Effector memory CD8-positive, alpha-beta T cell (primary cell): Measurements from ENCODE around the gene KIAA0232.
A peak's percentile ranks its signal among the peaks of the same experiment; 100 is the strongest.
"Not testable (repeated sequence)": the region's sequence is repeated elsewhere in the genome, so short reads cannot be mapped to it uniquely, and the experiment has no call there.

Experiments
- ATAC-seq: fragments of 150-1000 bp; cut with Tn5 transposase; replicated peaks from 2 replicates; pipeline ENCODE4 v1.10.0; 2021; ENCODE audit warnings: mild to moderate bottlenecking, moderate library complexity
- DNase-seq, 3 experiments: peaks; one replicate each; pipeline ENCODE4 v3.0.0; 2021
- H3K27ac Mint-ChIP-seq, 2 donors: one replicate each; pipeline ENCODE4 v1.8.0; 2022; ENCODE audit warnings: mild to moderate bottlenecking in 2 of 2, mixed read lengths in 2 of 2, moderate library complexity in 2 of 2
- H3K27me3 Mint-ChIP-seq, 2 donors: one replicate each; pipeline ENCODE4 v1.8.0; 2022; ENCODE audit warnings: mixed read lengths in 2 of 2
- H3K36me3 Mint-ChIP-seq: one replicate; pipeline ENCODE4 v1.8.0; 2022; ENCODE audit warnings: mild to moderate bottlenecking, moderate library complexity, mixed read lengths; ENCODE audit not compliant: insufficient read depth
- H3K4me1 Mint-ChIP-seq, 2 donors: one replicate each; pipeline ENCODE4 v1.8.0; 2022; ENCODE audit warnings: low read depth in 2 of 2, mixed read lengths in 2 of 2
- H3K4me3 Mint-ChIP-seq, 2 donors: one replicate each; pipeline ENCODE4 v1.8.0; 2022; ENCODE audit warnings: mild to moderate bottlenecking in 2 of 2, mixed read lengths in 2 of 2, moderate library complexity in 2 of 2
- H3K9me3 Mint-ChIP-seq, 2 donors: one replicate each; pipeline ENCODE4 v1.8.0; 2022; ENCODE audit warnings: mixed read lengths in 2 of 2

Gene KIAA0232

GRCh38 chr4:6815029-6815836, 32.7 kb downstream of the KIAA0232 start:
- H3K27ac Mint-ChIP-seq = peak overlapping the region in 1 of 2 donors; percentile 41
- peaks cover 1 to 7% of the 10 kb centered on the region in 2 donors for H3K9me3 Mint-ChIP-seq
- H3K27me3 Mint-ChIP-seq = no peaks in the 10 kb centered on the region
- peaks cover 2% of the 10 kb centered on the region for H3K36me3 Mint-ChIP-seq
- DNase-seq = no peak
- no peak for ATAC-seq
- H3K4me1 Mint-ChIP-seq = peaks cover 24 to 38% of the 10 kb centered on the region in 2 donors
- H3K4me3 Mint-ChIP-seq = no peak overlapping the region

DNA sequence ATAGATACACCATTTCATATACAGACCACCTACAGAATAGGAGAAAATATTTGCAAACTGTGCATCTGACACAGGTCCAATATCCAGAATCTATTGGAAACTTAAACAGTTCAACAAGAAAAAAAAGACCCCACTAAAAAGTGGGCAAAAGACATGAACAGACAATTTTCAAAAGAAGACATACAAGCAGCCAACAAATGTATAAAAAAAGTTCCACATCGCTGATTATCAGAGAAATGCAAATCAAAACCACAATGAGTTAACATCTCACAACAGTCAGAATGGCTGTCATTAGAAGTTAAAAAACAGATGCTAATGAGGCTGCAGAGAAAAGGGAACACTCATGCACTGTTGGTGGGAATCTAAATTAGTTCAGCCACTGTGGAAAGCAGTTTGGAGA, 36.8 kb downstream of the KIAA0232 start:
- peaks cover 1 to 8% of the 10 kb centered on the region in 2 donors for H3K9me3 Mint-ChIP-seq
- no peaks in the 10 kb centered on the region for H3K27me3 Mint-ChIP-seq
- no peak overlapping the region for H3K27ac Mint-ChIP-seq
- DNase-seq (no peak), ATAC-seq (no peak)
- H3K36me3 Mint-ChIP-seq = peaks cover 2% of the 10 kb centered on the region
- peaks cover 6 to 26% of the 10 kb centered on the region in 2 donors for H3K4me1 Mint-ChIP-seq
- H3K4me3 Mint-ChIP-seq = no peak overlapping the region

DNA sequence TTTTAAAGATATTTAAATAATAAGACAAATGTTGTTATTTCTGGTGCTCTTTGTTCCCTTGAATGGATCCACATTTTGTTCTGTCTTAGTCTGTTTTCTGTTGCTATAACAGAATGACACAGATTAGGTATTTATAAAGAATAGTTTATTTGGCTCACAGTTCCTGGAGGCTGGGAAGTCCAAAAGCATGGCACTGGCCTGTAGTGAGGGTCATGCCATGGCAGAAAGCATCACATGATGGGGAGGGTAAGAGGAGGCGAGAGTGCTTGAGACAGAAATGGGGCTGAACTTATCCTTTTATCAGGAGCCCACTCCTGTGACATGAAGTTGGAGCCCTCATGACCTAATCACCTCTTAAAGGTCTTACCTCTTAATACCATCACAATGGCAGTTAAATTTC, 38.2 kb downstream of the KIAA0232 start:
- DNase-seq = no peak
- Mint-ChIP-seq H3K4me3 (no peak overlapping the region), H3K36me3 (peaks cover 14% of the 10 kb centered on the region), H3K27ac (peak overlapping the region in 1 of 2 donors; percentile 57), H3K4me1 (peaks cover 11 to 31% of the 10 kb centered on the region in 2 donors), H3K27me3 (no peaks in the 10 kb centered on the region), H3K9me3 (peaks cover 1 to 8% of the 10 kb centered on the region in 2 donors)
- no peak for ATAC-seq

GRCh38 chr4:6824071-6824470, 41.5 kb downstream of the KIAA0232 start:
- Mint-ChIP-seq H3K4me1 (peaks cover 19 to 47% of the 10 kb centered on the region in 2 donors), H3K27ac (peak overlapping the region in 1 of 2 donors; percentile 91), H3K27me3 (no peaks in the 10 kb centered on the region), H3K36me3 (peaks cover 36% of the 10 kb centered on the region), H3K4me3 (no peak overlapping the region), H3K9me3 (peaks cover under 1 to 8% of the 10 kb centered on the region in 2 donors)
- ATAC-seq (no peak), DNase-seq (no peak)

DNA sequence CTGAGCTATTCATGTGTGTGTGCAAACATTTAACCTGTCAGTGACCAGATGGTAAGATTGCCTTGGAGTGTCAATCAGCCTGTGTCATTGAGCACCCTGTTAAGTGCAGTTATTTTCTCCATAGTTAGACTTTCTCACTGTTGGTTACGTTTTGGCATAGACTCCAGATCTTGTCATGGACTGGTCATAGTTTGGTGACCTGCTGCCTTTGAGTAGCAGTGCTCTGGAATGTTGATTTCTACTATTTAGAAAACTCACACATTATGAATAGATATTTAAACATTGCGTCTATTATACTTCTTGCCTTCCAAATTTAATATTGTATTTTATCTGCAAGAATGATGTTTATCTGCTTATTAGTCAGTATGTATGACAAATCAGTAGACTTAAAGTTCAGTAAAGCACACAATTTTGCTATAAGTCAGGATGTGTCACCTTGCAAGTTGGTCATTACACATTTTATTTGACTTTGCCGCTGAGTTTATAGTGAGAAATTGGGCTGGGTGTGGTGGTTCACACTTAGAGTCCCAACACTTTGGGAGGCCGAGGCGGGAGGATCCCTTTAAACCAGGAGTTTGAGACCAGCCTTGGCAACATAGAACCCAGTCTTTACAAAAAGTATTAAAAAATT, 42.4 kb downstream of the KIAA0232 start:
- Mint-ChIP-seq H3K9me3 (peaks cover 0 to 4% of the 10 kb centered on the region in 2 donors), H3K27ac (peak overlapping the region; percentile 67 to 91), H3K27me3 (no peaks in the 10 kb centered on the region), H3K4me3 (peak overlapping the region; percentile 42 to 73), H3K36me3 (peaks cover 36% of the 10 kb centered on the region), H3K4me1 (peaks cover 22 to 47% of the 10 kb centered on the region in 2 donors)
- ATAC-seq (peak; percentile 46), DNase-seq (no peak)

DNA sequence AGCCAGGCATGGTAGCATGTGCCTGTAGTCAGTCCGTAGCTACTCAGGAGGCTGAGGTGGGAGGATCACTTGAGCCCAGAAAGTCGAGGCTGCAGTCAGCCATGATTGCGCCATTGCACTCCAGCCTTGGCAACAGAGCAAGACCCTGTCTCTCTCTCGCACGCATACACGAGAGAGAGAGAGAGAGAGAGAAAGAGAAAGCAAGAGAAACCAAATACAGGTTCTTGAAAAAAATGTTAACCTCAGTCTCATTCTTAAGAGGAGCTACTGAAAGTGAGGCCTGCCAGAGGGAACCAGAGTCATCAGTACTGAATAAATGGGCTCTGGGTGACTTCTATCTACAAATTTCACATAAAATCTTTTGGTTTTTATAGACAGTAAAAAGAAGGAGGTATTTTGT, 42.9 kb downstream of the KIAA0232 start:
- Mint-ChIP-seq H3K4me3 (peak overlapping the region; percentile 42 to 73), H3K27ac (peak overlapping the region; percentile 67 to 91), H3K36me3 (peaks cover 38% of the 10 kb centered on the region), H3K4me1 (peaks cover 22 to 42% of the 10 kb centered on the region in 2 donors), H3K27me3 (no peaks in the 10 kb centered on the region), H3K9me3 (no peaks in the 10 kb centered on the region)
- DNase-seq = peak in 1 of 3 experiments; percentile 7
- peak; percentile 80 for ATAC-seq

DNA sequence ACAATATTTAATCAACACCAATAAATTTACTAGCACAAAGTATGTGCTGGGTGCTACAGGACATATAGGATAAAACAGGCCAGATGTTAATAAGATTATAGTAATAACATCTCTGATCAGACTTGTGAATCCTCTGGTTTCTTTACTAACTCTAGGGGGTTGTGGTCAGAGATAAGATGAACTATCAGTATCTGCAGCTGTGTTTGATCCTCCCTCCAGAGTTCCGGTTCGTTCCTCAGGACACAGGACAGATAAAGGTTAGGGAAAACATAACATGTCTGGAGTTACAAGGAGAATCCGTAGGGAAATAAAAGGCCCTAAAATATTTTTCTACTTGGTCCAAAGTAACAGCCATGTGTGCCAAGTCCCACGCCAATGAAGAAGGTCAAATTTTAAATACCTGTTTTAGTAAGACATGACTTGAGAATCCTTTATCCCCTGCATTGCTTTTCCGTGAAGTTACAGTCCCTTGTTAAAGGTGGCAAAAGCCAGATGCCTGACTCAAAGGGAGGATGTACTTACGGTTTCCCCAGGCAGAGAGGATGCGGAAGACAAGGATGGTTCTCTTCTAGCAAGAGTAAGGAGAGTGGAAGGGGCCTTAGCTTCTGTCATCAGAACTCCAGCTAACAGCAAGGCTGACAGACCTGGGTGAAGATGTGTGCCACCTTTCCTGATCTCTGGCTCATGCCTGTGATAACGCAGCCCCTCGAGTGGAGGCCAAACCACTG, 44.4 kb downstream of the KIAA0232 start:
- H3K27me3 Mint-ChIP-seq = no peaks in the 10 kb centered on the region
- DNase-seq (no peak), ATAC-seq (no peak)
- peak overlapping the region in 1 of 2 donors; percentile 22 for H3K4me3 Mint-ChIP-seq
- peaks cover 50% of the 10 kb centered on the region for H3K36me3 Mint-ChIP-seq
- H3K27ac Mint-ChIP-seq = peak overlapping the region; percentile 67 to 91
- H3K4me1 Mint-ChIP-seq = peaks cover 24 to 47% of the 10 kb centered on the region in 2 donors
- H3K9me3 Mint-ChIP-seq = no peaks in the 10 kb centered on the region

DNA sequence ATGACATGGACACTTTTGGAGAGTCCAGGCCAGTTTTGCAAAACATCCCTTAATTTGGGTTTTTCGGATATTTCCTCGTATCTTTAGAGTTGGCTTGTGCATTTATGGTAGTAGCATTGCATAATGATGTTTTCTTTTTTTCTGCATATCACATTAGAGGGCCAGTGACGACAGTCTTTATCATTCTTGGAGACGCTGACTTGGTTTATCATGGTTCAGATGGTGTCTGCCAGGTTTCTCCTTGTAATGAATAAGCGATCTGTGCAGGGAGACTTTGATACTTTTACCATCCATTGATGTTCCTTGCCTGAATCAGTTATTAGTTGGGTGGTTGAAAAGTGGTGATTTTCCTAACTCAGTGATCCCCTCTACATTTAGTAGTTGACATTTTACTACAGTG, 46.6 kb downstream of the KIAA0232 start:
- DNase-seq = no peak
- Mint-ChIP-seq H3K4me1 (peaks cover 24 to 47% of the 10 kb centered on the region in 2 donors), H3K4me3 (no peak overlapping the region), H3K9me3 (no peaks in the 10 kb centered on the region), H3K27ac (no peak overlapping the region), H3K36me3 (peaks cover 59% of the 10 kb centered on the region), H3K27me3 (no peaks in the 10 kb centered on the region)
- ATAC-seq = no peak

DNA sequence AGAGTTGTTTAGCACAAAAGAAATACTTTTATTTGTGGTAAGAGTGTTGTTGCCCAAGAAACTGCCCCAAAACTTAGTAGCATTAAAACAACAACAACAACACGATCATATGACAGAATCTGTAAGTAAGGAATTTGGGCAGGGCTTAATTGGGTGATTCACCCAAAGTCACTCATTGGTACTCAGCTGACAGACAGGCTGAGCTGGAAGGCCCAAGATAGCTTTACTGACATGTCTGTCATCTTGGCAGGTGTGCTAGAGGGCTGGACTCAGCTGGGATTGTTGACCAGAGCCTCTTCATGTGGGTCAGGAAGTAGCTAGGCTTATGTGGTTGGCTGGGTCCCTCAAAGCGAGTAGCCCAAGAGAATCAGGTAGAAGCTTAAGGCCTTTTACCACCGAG, 52.3 kb downstream of the KIAA0232 start:
- ATAC-seq (no peak), DNase-seq (no peak)
- Mint-ChIP-seq H3K36me3 (peaks cover 31% of the 10 kb centered on the region), H3K27me3 (no peaks in the 10 kb centered on the region), H3K4me3 (no peak overlapping the region), H3K9me3 (peaks cover 0 to 5% of the 10 kb centered on the region in 2 donors), H3K27ac (peak overlapping the region in 1 of 2 donors; percentile 44), H3K4me1 (peaks cover 8 to 16% of the 10 kb centered on the region in 2 donors)

- peaks cover 30% of the 10 kb centered on the region for H3K36me3 Mint-ChIP-seq
- peaks cover 11 to 21% of the 10 kb centered on the region in 2 donors for H3K4me1 Mint-ChIP-seq
- H3K9me3 Mint-ChIP-seq, H3K4me3 Mint-ChIP-seq, H3K27me3 Mint-ChIP-seq, ATAC-seq, DNase-seq: not testable (repeated sequence)
- H3K27ac Mint-ChIP-seq = peak overlapping the region in 1 of 2 donors; percentile 51
These were observed 53.1 kb downstream of the KIAA0232 start for GRCh38 chr4:6835616-6836015.

DNA sequence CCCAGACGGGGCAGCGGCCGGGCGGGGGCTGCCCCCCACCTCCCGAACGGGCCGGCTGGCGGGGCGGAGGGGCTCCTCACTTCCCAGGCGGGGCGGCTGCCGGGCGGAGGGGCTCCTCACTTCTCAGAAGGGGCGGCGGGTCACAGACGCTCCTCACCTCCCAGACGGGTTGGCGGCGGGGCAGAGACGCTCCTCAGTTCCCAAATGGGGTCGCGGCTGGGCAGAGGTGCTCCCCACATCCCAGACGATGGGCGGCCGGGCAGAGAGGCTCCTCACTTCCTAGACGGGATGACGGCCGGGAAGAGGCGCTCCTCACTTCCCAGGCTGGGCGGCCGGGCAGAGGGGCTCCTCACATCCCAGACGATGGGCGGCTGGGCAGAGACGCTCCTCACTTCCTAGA, 54.6 kb downstream of the KIAA0232 start:
- not testable (repeated sequence) for H3K27ac Mint-ChIP-seq, ATAC-seq, H3K4me3 Mint-ChIP-seq, H3K9me3 Mint-ChIP-seq, H3K27me3 Mint-ChIP-seq, DNase-seq
- peaks cover 18% of the 10 kb centered on the region for H3K36me3 Mint-ChIP-seq
- peaks cover 7 to 24% of the 10 kb centered on the region in 2 donors for H3K4me1 Mint-ChIP-seq

DNA sequence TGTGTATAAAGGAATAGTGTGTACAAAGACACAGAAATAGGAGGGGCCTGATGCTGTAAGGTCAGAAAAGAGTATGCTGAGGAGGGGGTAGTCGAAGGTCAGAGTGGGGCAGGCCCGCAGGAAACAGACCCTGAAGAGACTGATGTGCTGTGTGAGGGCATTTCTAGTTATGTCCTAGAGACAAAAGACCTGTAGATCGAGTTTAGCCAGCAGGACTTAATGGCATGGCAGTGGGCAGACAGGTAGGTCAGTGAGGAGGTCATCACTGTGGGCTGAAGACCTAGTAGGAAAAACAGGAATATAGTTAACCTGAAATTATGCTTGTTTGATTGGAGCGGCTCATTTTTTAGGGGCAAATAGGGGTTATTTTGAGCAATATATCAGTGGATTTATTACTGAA, 57.1 kb downstream of the KIAA0232 start:
- H3K36me3 Mint-ChIP-seq = peaks cover 30% of the 10 kb centered on the region
- peak overlapping the region in 1 of 2 donors; percentile 66 for H3K27ac Mint-ChIP-seq
- no peaks in the 10 kb centered on the region for H3K27me3 Mint-ChIP-seq
- DNase-seq = no peak
- no peak overlapping the region for H3K4me3 Mint-ChIP-seq
- peaks cover 0 to 5% of the 10 kb centered on the region in 2 donors for H3K9me3 Mint-ChIP-seq
- ATAC-seq = no peak
- peaks cover 7 to 22% of the 10 kb centered on the region in 2 donors for H3K4me1 Mint-ChIP-seq
